ENCODE results near the gene PLXNA3. TPM values are rescaled to one million over a fixed set of nuclear protein-coding genes. Genes with fewer than 3 reads are reported as not detected.

Gene PLXNA3
- total and polyA plus RNA-seq, 2 donors (not counting 1 experiment from before 2014, with no cell fraction given), result 17.8 to 18.4 TPM

DNA sequence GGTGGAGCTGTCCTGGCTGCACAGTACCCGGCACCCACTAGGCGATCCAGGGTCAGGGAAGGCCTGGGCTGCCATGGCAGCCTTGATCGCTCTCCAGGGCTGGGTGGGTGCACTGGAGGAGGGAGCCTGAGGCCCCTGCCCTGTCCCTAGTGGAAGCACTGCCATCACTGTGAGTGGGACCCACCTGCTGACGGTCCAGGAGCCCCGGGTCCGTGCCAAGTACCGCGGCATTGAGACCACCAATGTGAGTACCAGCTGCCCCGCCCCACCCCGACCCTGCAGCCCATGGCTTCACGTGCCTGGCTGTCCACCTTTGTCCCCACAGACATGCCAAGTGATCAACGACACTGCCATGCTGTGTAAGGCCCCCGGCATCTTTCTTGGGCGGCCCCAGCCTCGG, 8.8 kb downstream of the PLXNA3 start:
- no peak for DNase-seq (ENCODE audit: low read depth in 2 of 2)
- Histone ChIP-seq H3K9ac (ENCODE audit: insufficient read depth, low read length) (no peak overlapping the region), H3K4me3 (replicated peaks in 1 of 4; ENCODE audit: control extremely low read depth in 1 of 4, insufficient read depth in 1 of 4, low read depth in 3 of 4, low read length in 4 of 4) (no peak overlapping the region), H3K4me2 (ENCODE audit: extremely low read depth, insufficient read depth, low read length) (no peak overlapping the region), H3K27ac (ENCODE audit: insufficient read depth, low read length) (no peak overlapping the region), H4K20me1 (ENCODE audit: control insufficient read depth, extremely low read depth, insufficient read depth, low read length) (no peaks in the 10 kb centered on the region), H3K36me3 (ENCODE audit: control insufficient read depth, insufficient read depth, low read length) (peaks cover 30% of the 10 kb centered on the region), H3K27me3 (ENCODE audit: control insufficient read depth, insufficient read depth, low read length) (no peaks in the 10 kb centered on the region), H3K9me3 (ENCODE audit: control insufficient read depth, insufficient read depth, low read depth, low read length) (no peaks in the 10 kb centered on the region), H3K79me2 (ENCODE audit: control insufficient read depth, insufficient read depth, low read length) (peaks cover 3% of the 10 kb centered on the region), H2AFZ (ENCODE audit: low read length) (no peak overlapping the region), H3K4me1 (ENCODE audit: control insufficient read depth, extremely low read depth, insufficient read depth, low read length) (no peaks in the 10 kb centered on the region)
- TF ChIP-seq, protein P1, sequence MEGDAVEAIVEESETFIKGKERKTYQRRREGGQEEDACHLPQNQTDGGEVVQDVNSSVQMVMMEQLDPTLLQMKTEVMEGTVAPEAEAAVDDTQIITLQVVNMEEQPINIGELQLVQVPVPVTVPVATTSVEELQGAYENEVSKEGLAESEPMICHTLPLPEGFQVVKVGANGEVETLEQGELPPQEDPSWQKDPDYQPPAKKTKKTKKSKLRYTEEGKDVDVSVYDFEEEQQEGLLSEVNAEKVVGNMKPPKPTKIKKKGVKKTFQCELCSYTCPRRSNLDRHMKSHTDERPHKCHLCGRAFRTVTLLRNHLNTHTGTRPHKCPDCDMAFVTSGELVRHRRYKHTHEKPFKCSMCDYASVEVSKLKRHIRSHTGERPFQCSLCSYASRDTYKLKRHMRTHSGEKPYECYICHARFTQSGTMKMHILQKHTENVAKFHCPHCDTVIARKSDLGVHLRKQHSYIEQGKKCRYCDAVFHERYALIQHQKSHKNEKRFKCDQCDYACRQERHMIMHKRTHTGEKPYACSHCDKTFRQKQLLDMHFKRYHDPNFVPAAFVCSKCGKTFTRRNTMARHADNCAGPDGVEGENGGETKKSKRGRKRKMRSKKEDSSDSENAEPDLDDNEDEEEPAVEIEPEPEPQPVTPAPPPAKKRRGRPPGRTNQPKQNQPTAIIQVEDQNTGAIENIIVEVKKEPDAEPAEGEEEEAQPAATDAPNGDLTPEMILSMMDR (conservative IDR thresholded peaks at IDR 0.05 in 1 of 2, IDR thresholded peaks at IDR 0.05 in 1 of 2; ENCODE audit: low read depth in 1 of 2, low read length in 2 of 2), result no peak
- TF ChIP-seq EZH2 (IDR thresholded peaks at IDR 0.05; ENCODE audit: low read length, missing control alignments), result no peak

DNA sequence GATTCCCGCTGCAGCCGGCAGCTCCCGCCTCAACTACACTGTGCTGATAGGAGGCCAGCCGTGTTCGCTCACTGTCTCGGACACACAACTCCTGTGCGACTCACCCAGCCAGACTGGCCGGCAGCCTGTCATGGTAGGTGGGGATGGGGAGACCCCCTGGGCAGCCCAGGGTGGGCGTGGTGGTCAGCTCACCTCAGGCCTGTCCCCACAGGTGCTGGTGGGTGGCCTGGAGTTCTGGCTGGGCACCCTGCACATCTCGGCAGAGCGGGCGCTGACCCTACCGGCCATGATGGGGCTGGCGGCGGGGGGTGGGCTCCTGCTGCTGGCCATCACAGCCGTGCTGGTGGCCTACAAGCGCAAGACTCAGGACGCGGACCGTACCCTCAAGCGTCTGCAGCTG, 9.5 kb downstream of the PLXNA3 start:
- peaks cover 28% of the 10 kb centered on the region for H3K36me3 ChIP-seq (ENCODE audit: control insufficient read depth, insufficient read depth, low read length)

DNA sequence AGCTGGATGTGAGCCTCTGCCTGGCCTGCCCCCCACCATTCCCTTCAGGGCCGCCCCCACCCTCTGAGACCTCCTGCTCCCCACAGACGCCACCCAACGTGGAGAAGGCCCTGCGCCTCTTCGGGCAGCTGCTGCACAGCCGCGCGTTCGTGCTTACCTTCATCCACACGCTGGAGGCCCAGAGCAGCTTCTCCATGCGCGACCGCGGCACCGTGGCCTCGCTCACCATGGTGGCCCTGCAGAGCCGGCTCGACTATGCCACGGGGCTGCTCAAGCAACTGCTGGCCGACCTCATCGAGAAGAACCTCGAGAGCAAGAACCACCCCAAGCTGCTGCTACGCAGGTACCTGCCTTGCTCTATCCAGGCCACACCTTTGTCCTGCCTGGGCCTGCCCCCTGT, 10.1 kb downstream of the PLXNA3 start:
- H3K27ac ChIP-seq (ENCODE audit: insufficient read depth, low read length), result no peak overlapping the region
- no peak overlapping the region for H3K9ac ChIP-seq (ENCODE audit: insufficient read depth, low read length)
- H3K27me3 ChIP-seq (ENCODE audit: control insufficient read depth, insufficient read depth, low read length), result no peaks in the 10 kb centered on the region
- no peaks in the 10 kb centered on the region for H3K79me2 ChIP-seq (ENCODE audit: control insufficient read depth, insufficient read depth, low read length)
- no peak overlapping the region for H3K4me2 ChIP-seq (ENCODE audit: extremely low read depth, insufficient read depth, low read length)
- TF ChIP-seq, protein P1 (conservative IDR thresholded peaks at IDR 0.05 in 1 of 2, IDR thresholded peaks at IDR 0.05 in 1 of 2; ENCODE audit: low read depth in 1 of 2, low read length in 2 of 2), result no peak
- no peak overlapping the region for H3K4me3 ChIP-seq (replicated peaks in 1 of 4; ENCODE audit: control extremely low read depth in 1 of 4, insufficient read depth in 1 of 4, low read depth in 3 of 4, low read length in 4 of 4)
- no peak for DNase-seq (ENCODE audit: low read depth in 2 of 2)
- H2AFZ ChIP-seq (ENCODE audit: low read length), result no peak overlapping the region
- no peaks in the 10 kb centered on the region for H4K20me1 ChIP-seq (ENCODE audit: control insufficient read depth, extremely low read depth, insufficient read depth, low read length)
- no peaks in the 10 kb centered on the region for H3K4me1 ChIP-seq (ENCODE audit: control insufficient read depth, extremely low read depth, insufficient read depth, low read length)
- no peaks in the 10 kb centered on the region for H3K9me3 ChIP-seq (ENCODE audit: control insufficient read depth, insufficient read depth, low read depth, low read length)
- H3K36me3 ChIP-seq (ENCODE audit: control insufficient read depth, insufficient read depth, low read length), result peaks cover 27% of the 10 kb centered on the region

More for the DNA sequence above, 9.5 kb downstream of the PLXNA3 start:
- Histone ChIP-seq H3K27me3 (ENCODE audit: control insufficient read depth, insufficient read depth, low read length) (no peaks in the 10 kb centered on the region), H4K20me1 (ENCODE audit: control insufficient read depth, extremely low read depth, insufficient read depth, low read length) (no peaks in the 10 kb centered on the region), H3K27ac (ENCODE audit: insufficient read depth, low read length) (no peak overlapping the region), H3K4me1 (ENCODE audit: control insufficient read depth, extremely low read depth, insufficient read depth, low read length) (no peaks in the 10 kb centered on the region), H3K9ac (ENCODE audit: insufficient read depth, low read length) (no peak overlapping the region), H3K4me3 (replicated peaks in 1 of 4; ENCODE audit: control extremely low read depth in 1 of 4, insufficient read depth in 1 of 4, low read depth in 3 of 4, low read length in 4 of 4) (no peak overlapping the region), H3K9me3 (ENCODE audit: control insufficient read depth, insufficient read depth, low read depth, low read length) (no peaks in the 10 kb centered on the region), H3K79me2 (ENCODE audit: control insufficient read depth, insufficient read depth, low read length) (peaks cover 2% of the 10 kb centered on the region), H3K4me2 (ENCODE audit: extremely low read depth, insufficient read depth, low read length) (no peak overlapping the region), H2AFZ (ENCODE audit: low read length) (no peak overlapping the region)
- TF ChIP-seq, protein P1 (conservative IDR thresholded peaks at IDR 0.05 in 1 of 2, IDR thresholded peaks at IDR 0.05 in 1 of 2; ENCODE audit: low read depth in 1 of 2, low read length in 2 of 2), result no peak
- TF ChIP-seq EZH2 (IDR thresholded peaks at IDR 0.05; ENCODE audit: low read length, missing control alignments), result no peak
- no peak for DNase-seq (ENCODE audit: low read depth in 2 of 2)
